GM18873 (cell line): Measurements from ENCODE around the gene BBS7.

Experiments
- ATAC-seq: cut with Tn5 transposase; IDR thresholded peaks from one replicate; pipeline ENCODE4 v1.9.1; 2021; ENCODE audit warnings: mild to moderate bottlenecking, moderate library complexity, moderate number of reproducible peaks; ENCODE audit not compliant: unreplicated experiment, low FRiP score

BBS7 gene

GRCh38 chr4:121796283-121796682 is 74.0 kb downstream of the BBS7 start:
- ATAC-seq = no peak

DNA sequence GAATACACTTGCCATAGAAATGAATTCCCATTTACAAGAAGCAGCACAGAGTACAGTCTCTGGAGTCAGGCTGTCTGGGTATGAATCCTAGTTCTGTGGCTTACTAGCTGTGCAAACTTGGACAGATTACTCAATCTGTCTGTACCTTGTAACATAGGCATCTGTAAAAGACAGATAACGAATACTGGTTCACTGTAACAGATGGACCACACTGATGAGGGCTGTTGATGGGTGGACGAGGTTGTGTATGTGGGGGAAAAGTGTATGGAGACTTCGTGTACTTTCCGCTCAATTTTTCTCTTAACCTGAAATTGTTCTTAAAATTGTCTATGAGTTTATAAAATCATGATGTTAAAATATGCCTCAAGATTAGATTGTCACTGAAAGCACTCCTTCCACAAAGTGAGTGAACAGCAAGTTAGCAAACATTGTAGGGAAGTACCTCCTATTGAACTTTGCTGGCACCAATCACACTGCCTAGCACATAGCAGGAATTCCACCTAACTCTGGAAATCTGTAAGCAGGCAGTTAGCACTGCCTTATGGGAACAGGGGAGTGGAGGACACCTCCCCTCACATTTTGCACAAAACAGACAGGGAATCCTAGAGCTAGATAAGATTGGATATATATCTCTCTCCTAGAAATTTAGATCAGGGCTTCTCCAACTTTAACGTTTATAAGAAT is 75.6 kb downstream of the BBS7 start:
- no peak for ATAC-seq

DNA sequence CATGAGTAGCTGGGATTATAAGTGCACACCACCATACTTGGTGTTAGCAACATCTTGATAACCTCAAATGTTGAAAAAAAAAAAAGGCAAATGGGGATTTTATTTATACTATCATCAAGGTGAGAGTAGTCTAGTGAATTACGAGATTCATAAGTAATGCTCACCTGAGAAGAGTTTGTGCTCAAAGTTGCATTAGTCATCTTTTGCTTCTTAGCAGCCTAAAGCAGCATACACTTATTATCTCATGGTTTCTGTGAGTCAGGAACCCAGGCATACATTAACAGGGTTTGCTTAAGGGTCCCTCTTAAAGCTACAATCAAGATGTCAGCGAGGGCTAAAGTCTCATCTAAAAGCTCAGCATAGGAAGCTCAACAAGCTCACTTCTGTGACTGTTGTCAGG is 77.3 kb downstream of the BBS7 start:
- ATAC-seq = no peak

DNA sequence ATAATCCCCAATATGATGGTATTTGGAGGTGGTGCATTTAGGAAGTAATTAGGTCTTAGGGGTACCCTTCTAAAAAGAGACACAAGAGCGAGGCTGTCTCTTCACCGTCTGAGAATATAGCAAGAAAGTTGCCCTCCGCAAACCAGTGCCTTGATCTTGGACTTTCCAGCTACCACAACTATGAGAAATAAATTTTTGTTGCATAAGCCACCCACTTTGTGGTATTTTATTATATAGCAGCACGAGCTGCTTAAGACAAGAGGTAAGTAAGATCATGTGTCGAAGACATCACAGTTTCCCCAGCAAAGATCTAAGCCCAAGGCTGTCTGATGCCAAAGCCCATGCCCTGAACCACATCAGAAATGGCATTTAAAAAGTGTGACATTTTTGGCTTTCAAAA is 78.8 kb downstream of the BBS7 start:
- ATAC-seq = no peak

DNA sequence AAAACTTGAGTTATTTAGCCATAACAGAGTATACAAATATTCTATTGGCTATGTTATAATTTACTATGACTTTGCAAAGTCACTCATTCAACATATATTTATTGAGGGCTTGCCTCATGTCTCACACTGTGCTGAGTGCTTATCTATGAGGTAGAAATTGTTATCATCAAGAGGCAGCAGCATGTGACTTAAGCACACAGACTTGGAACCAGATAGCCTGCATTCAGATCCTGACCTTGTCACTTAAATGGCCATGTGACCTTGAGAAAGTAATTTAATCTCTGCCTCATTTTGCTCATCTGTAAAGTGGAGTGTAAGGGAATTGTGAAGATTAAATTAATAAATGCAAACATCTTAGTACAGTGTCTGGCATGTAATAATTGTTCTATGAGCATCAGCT is 79.3 kb downstream of the BBS7 start:
- no peak for ATAC-seq

DNA sequence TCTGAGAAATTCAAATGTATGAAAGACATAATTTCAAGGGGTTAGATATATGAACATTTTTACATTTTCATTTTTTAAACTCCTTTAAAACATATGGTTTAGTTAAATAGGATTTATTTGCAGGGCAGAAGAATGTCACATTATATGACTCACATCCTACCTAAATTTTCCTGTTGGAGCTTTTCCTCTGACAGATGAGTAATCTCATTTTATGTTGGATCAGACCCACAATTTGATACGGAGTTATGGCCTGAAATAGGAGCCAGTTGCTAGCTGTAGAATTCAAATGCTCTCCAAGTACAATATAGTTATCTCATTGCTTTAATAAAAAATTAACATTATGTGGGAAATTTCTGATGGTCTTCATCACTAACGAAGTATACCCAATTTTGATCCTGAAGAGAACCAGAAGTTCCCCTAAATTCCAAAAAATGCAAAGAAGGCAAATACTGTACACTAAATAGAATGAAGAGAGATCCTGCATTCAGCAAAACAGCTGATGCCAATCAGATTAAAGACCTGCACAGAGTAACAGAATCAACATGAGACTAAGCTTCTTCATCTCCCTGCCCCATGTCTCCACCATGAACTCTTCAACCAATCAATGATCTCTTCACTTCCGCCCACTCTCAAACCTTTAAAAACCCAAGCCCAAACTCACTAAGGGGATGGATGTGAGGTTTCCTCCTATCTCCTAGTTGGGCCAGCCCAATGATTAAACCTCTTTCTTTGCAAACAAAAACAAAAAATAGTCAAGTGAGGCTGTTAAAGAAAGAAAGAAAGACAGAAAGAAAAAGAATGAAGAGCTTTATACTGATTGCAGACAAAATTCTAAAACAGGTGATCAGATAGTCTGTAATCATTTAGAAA is 80.1 kb downstream of the BBS7 start:
- no peak for ATAC-seq

- ATAC-seq = no peak
These were observed 80.8 kb downstream of the BBS7 start for GRCh38 chr4:121789455-121789854.

- peak; percentile 67 for ATAC-seq
These were observed 81.4 kb downstream of the BBS7 start for GRCh38 chr4:121788896-121789295.

- no peak for ATAC-seq
These were observed 84.1 kb downstream of the BBS7 start for GRCh38 chr4:121786221-121786620.

- ATAC-seq = no peak
These were observed 84.8 kb downstream of the BBS7 start for GRCh38 chr4:121785479-121785878.

- no peak for ATAC-seq
These were observed 85.3 kb downstream of the BBS7 start for GRCh38 chr4:121784975-121785374.

GRCh38 chr4:121784401-121784800 is 85.9 kb downstream of the BBS7 start:
- no peak for ATAC-seq

DNA sequence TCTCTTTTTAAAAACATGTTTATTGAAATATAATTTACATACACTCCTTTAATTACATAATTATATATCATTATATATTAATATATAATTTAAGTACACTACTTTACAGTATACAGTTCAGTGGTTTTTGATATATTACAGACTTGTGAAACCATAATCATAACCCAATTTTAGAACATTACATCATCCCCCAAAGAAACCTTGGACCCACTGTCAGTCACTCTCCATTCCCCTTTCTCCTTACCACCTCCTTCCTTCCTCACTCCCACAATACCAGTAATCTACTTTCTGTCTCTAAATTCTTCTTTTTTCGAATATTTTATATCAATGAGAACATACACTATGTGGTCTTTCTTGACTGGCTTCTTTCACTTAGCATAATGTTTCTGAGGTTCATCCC is 87.1 kb downstream of the BBS7 start:
- no peak for ATAC-seq

DNA sequence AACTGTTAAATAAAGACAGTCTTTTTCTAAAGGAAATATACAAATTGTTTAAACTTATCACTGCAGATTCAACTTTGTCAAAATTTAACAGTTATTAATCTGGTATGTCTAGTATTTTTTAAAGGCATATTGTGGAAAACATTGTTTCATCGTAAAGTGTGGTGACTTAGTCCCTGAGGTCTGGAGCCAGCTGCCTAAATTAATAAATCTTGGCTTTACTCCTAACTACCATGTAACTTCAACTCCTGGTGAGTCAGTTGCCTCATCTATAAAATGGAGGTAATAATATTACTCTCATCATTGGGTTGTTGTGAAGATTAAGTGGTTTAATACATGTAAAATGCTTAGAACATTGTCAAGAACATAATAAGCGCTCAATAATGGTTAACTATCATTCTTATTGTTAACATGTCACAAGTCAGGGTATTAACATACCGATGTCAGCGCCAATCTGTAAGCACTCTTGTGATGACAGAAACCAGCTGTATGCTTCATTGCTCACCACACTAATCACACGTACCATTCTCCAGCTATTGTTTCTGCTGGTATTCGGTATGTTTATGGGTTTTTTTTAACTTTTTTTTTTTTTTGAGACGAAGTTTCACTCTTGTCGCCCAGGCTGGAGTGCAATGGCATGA is 91.2 kb downstream of the BBS7 start:
- ATAC-seq = no peak

GRCh38 chr4:121777625-121778024 is 92.6 kb downstream of the BBS7 start:
- no peak for ATAC-seq

- no peak for ATAC-seq
These were observed 93.5 kb downstream of the BBS7 start for GRCh38 chr4:121776610-121777401.
